SK-N-SH (cell line): ENCODE results near the gene THOC6. TPM values are rescaled to one million over a fixed set of nuclear protein-coding genes. Genes with fewer than 3 reads are reported as not detected.

Experiments
- CTCF ChIA-PET: fragments of 300-600, 350-600 bp; formaldehyde crosslinking; extraction: SDS; loops from one replicate; lab custom pipeline; 2021; lab: Yijun Ruan, JAX
- POLR2A ChIA-PET: fragments of 350-600 bp; sonication (Branson Sonifier 250); formaldehyde crosslinking; extraction: SDS; loops from one replicate; lab custom pipeline; 2020; ENCODE audit warnings: antibody characterized with exemption, inconsistent platforms; lab: Yijun Ruan, JAX
- DNase-seq: peaks from one replicate; pipeline ENCODE4 v3.0.0; 2012
- H2AFZ ChIP-seq: fragments of 200-600 bp; sonication (generic); 2 replicates; pipeline ENCODE4 v1.8.1; 2016; ENCODE audit warnings: antibody characterized with exemption, mild to moderate bottlenecking, low read depth
- H3F3A ChIP-seq: fragments of 200-600 bp; sonication (generic); replicated peaks from 2 replicates; pipeline ENCODE3; 2016; ENCODE audit warnings: antibody characterized with exemption, mild to moderate bottlenecking; ENCODE audit not compliant: insufficient read depth
- H3K27ac ChIP-seq, 2 experiments: fragments of 200-500 bp in 1 of 2; fragments of 200-600 bp in 1 of 2; sonication (Bioruptor generic) in 1 of 2; sonication (generic), shearing (Covaris generic) in 1 of 2; 2 replicates each; pipeline versions ENCODE4 v1.5.1 to v1.6.1; 2014 to 2016; ENCODE audit warnings: low read depth in 2 of 2, inconsistent platforms in 1 of 2, low read length in 1 of 2, mild to moderate bottlenecking in 1 of 2, mixed read lengths in 1 of 2
- H3K27me3 ChIP-seq: fragments of 200-600 bp; sonication (generic), shearing (Covaris generic); 2 replicates; pipeline ENCODE4 v1.6.1; 2016; ENCODE audit warnings: mixed run types; ENCODE audit not compliant: insufficient read depth
- H3K36me3 ChIP-seq, 2 experiments: fragments of 200-500 bp in 1 of 2; fragments of 200-600 bp in 1 of 2; sonication (Bioruptor generic) in 1 of 2; sonication (generic) in 1 of 2; replicated peaks in 1 of 2; 2 replicates each; pipeline versions ENCODE3 to v1.5.1; 2014 to 2016; ENCODE audit warnings: low read length in 1 of 2, mild to moderate bottlenecking in 1 of 2; ENCODE audit not compliant: insufficient read depth in 2 of 2, control insufficient read depth in 1 of 2
- H3K4me1 ChIP-seq, 2 experiments: fragments of 200-500 bp in 1 of 2; fragments of 200-600 bp in 1 of 2; sonication (Bioruptor generic) in 1 of 2; sonication (generic), shearing (Covaris generic) in 1 of 2; 2 replicates each; pipeline versions ENCODE4 v1.5.1 to v1.6.1; 2014 to 2016; ENCODE audit warnings: low read depth in 1 of 2, low read length in 1 of 2, mixed run types in 1 of 2; ENCODE audit not compliant: insufficient read depth in 2 of 2, control insufficient read depth in 1 of 2
- H3K4me2 ChIP-seq: fragments of 200-600 bp; sonication (generic), shearing (Covaris generic); 2 replicates; pipeline ENCODE4 v1.6.1; 2017; ENCODE audit warnings: mixed run types
- H3K4me3 ChIP-seq, 2 experiments: fragments of 200-500 bp in 1 of 2; fragments of 200-600 bp in 1 of 2; sonication (Bioruptor generic) in 1 of 2; sonication (generic), shearing (Covaris generic) in 1 of 2; 2 replicates each; pipeline versions ENCODE4 v1.5.1 to v1.8.1; 2014 to 2016; ENCODE audit warnings: low read depth in 2 of 2, inconsistent platforms in 1 of 2, low read length in 1 of 2, mild to moderate bottlenecking in 1 of 2, mixed read lengths in 1 of 2, moderate library complexity in 1 of 2
- H3K79me2 ChIP-seq: fragments of 200-600 bp; sonication (generic); 2 replicates; pipeline ENCODE4 v1.8.1; 2017; ENCODE audit warnings: mild to moderate bottlenecking; ENCODE audit not compliant: insufficient read depth
- H3K9ac ChIP-seq: fragments of 200-600 bp; sonication (generic); 2 replicates; pipeline ENCODE4 v1.6.1; 2017; ENCODE audit warnings: mixed run types
- H3K9me2 ChIP-seq: fragments of 200-600 bp; sonication (generic); 2 replicates; pipeline ENCODE4 v1.6.1; 2017; ENCODE audit warnings: mixed run types
- H3K9me3 ChIP-seq: fragments of 200-600 bp; sonication (generic); 2 replicates; pipeline ENCODE4 v1.6.1; 2017; ENCODE audit warnings: mixed run types, mild to moderate bottlenecking, moderate library complexity
- H4K20me1 ChIP-seq: fragments of 200-600 bp; sonication (generic); 2 replicates; pipeline ENCODE4 v1.6.1; 2017; ENCODE audit warnings: mild to moderate bottlenecking, mixed run types; ENCODE audit not compliant: insufficient read depth
- CHD2 ChIP-seq: fragments of 150-350 bp; IDR thresholded peaks from 2 replicates; pipeline ENCODE4 v1.6.1; 2018; ENCODE audit warnings: low read length; ENCODE audit not compliant: partially characterized antibody
- ELF1 ChIP-seq: IDR thresholded peaks from 2 replicates; pipeline ENCODE4 v1.4.0; 2012
- EP300 ChIP-seq, 2 experiments: IDR thresholded peaks; 2 replicates each; pipeline versions ENCODE4 v1.4.0 to v1.6.1; 2012; ENCODE audit warnings: borderline replicate concordance in 1 of 2, low read depth in 1 of 2, low read length in 1 of 2
- EZH2phosphoT487 ChIP-seq: fragments of 200-600 bp; sonication (generic); IDR thresholded peaks from 2 replicates; pipeline ENCODE4 v1.6.1; 2017; ENCODE audit warnings: low read depth, mixed run types, mild to moderate bottlenecking, antibody characterized with exemption, moderate library complexity, borderline replicate concordance
- FOSL2 ChIP-seq: IDR thresholded peaks from 2 replicates; pipeline ENCODE4 v1.4.0; 2012; ENCODE audit warnings: low read depth, mild to moderate bottlenecking, moderate library complexity, borderline replicate concordance
- FOXJ3 ChIP-seq: sonication (generic); formaldehyde crosslinking; IDR thresholded peaks from 2 replicates; pipeline ENCODE4 v1.5.1; 2020; ENCODE audit warnings: mild to moderate bottlenecking, missing genetic modification reagents
- GABPA ChIP-seq: IDR thresholded peaks from 2 replicates; pipeline ENCODE4 v1.4.0; 2012; ENCODE audit warnings: low read depth, mild to moderate bottlenecking
- GATA2 ChIP-seq: sonication (generic); formaldehyde crosslinking; IDR thresholded peaks from 2 replicates; pipeline ENCODE4 v1.5.0; 2020; ENCODE audit warnings: mild to moderate bottlenecking, missing genetic modification reagents
- IRF3 ChIP-seq: fragments of 150-350 bp; IDR thresholded peaks from 2 replicates; pipeline ENCODE4 v1.6.1; 2016; ENCODE audit warnings: mild to moderate bottlenecking, low read depth, low read length
- JUND ChIP-seq: IDR thresholded peaks from 2 replicates; pipeline ENCODE4 v1.4.0; 2012
- MAX ChIP-seq: IDR thresholded peaks from 2 replicates; pipeline ENCODE4 v1.4.0; 2012; ENCODE audit warnings: low read depth
- MEF2A ChIP-seq: IDR thresholded peaks from 2 replicates; pipeline ENCODE4 v1.4.0; 2012; ENCODE audit warnings: low read depth, borderline replicate concordance
- MXI1 ChIP-seq: IDR thresholded peaks from 2 replicates; pipeline ENCODE4 v1.6.1; 2012; ENCODE audit warnings: mild to moderate bottlenecking, low read depth, low read length, improper control_type of control experiment
- NFIC ChIP-seq: IDR thresholded peaks from 2 replicates; pipeline ENCODE4 v1.4.0; 2012; ENCODE audit warnings: borderline replicate concordance
- NRF1 ChIP-seq: IDR thresholded peaks from 2 replicates; pipeline ENCODE4 v1.6.1; 2012; ENCODE audit warnings: low read depth, mild to moderate bottlenecking, low read length
- PBX3 ChIP-seq: IDR thresholded peaks from 2 replicates; pipeline ENCODE4; 2012
- POLR2AphosphoS5 ChIP-seq: IDR thresholded peaks from 2 replicates; pipeline ENCODE4 v1.6.1; 2012; ENCODE audit warnings: low read depth, low read length
- RAD21 ChIP-seq: IDR thresholded peaks from 2 replicates; pipeline ENCODE4 v1.6.1; 2012; ENCODE audit warnings: mild to moderate bottlenecking, low read length
- RCOR1 ChIP-seq: fragments of 150-350 bp; IDR thresholded peaks from 2 replicates; pipeline ENCODE4 v1.6.1; 2017; ENCODE audit warnings: antibody characterized with exemption, low read length
- REST ChIP-seq: IDR thresholded peaks from 2 replicates; pipeline ENCODE4 v1.6.1; 2012; ENCODE audit warnings: mild to moderate bottlenecking, low read depth, low read length, moderate library complexity
- RFX5 ChIP-seq: IDR thresholded peaks from 2 replicates; pipeline ENCODE4 v1.6.1; 2012; ENCODE audit warnings: mild to moderate bottlenecking, improper control_type of control experiment, low read length
- RXRA ChIP-seq: IDR thresholded peaks from 2 replicates; pipeline ENCODE4 v1.4.0; 2012; ENCODE audit warnings: low read depth, mild to moderate bottlenecking, borderline replicate concordance
- SIN3A ChIP-seq: IDR thresholded peaks from 2 replicates; pipeline ENCODE4 v1.6.1; 2012; ENCODE audit warnings: low read depth, mild to moderate bottlenecking, low read length, moderate library complexity, borderline replicate concordance
- SMC3 ChIP-seq: IDR thresholded peaks from 2 replicates; pipeline ENCODE4 v1.6.1; 2012; ENCODE audit warnings: low read depth, low read length, improper control_type of control experiment
- TAF1 ChIP-seq: IDR thresholded peaks from 2 replicates; pipeline ENCODE4 v1.6.1; 2012; ENCODE audit warnings: low read depth, mild to moderate bottlenecking, low read length, moderate library complexity, borderline replicate concordance
- TCF12 ChIP-seq: IDR thresholded peaks from 2 replicates; pipeline ENCODE4 v1.4.0; 2012
- TEAD4 ChIP-seq: IDR thresholded peaks from 2 replicates; pipeline ENCODE4 v1.4.0; 2012; ENCODE audit warnings: mild to moderate bottlenecking, borderline replicate concordance; ENCODE audit not compliant: insufficient read depth
- USF1 ChIP-seq: IDR thresholded peaks from 2 replicates; pipeline ENCODE4 v1.4.0; 2012; ENCODE audit warnings: low read depth, borderline replicate concordance
- WGBS: methylation state at CpG from one replicate; pipeline ENCODE4 v1.1.6; 2017; ENCODE audit warnings: low lambda C conversion rate; 5-methylcytosine and 5-hydroxymethylcytosine counted together
- polyA plus RNA-seq, 3 experiments: library from polyadenylated mRNA; depleted of rRNA; stranded (reverse); fragments of >200 nt; gene quantifications; 2 replicates each; pipeline ENCODE4 v1.2.3, GENCODE V29; 2012

THOC6 gene
- polyA plus RNA-seq, 1 of the 3 experiments (the other 2 are of a cell fraction): 37.7 TPM

GRCh38 chr16:3021449-3022207 is 2.2 kb upstream of the THOC6 start:
- H3K27ac ChIP-seq: peak overlapping the region; percentile 87 to 99
- H3F3A ChIP-seq: peaks cover 43% of the 10 kb centered on the region
- H3K9ac ChIP-seq: peak overlapping the region; percentile 100
- H3K79me2 ChIP-seq: peaks cover 11% of the 10 kb centered on the region; the same call in 1 of the 2 replicates
- H2AFZ ChIP-seq: no peak overlapping the region
- peaks cover 8 to 33% of the 10 kb centered on the region in 2 experiments; a peak in 3 of 4 replicates for H3K4me1 ChIP-seq
- H4K20me1 ChIP-seq: peaks cover 8% of the 10 kb centered on the region
- peak overlapping the region; percentile 80 to 88 for H3K4me3 ChIP-seq
- CTCF ChIA-PET: interaction anchor here (0.9 to 8.5 kb wide), 7 partner anchors 10 to 126 kb away, joined by 3 to 111 read pairs (median 3); no protein-coding TSS in a partner anchor
- H3K9me2 ChIP-seq: no peaks in the 10 kb centered on the region
- peak overlapping the region; percentile 99 for H3K4me2 ChIP-seq
- peaks cover 14 to 16% of the 10 kb centered on the region in 2 experiments for H3K36me3 ChIP-seq
- WGBS: 11% methylated on average over 24 of the region's 25 CpGs
- H3K9me3 ChIP-seq: no peaks in the 10 kb centered on the region
- POLR2A ChIA-PET: no interaction called here
- H3K27me3 ChIP-seq: no peaks in the 10 kb centered on the region
- DNase-seq: peak; percentile 86
- TF ChIP-seq GABPA (no peak), RXRA (peak; percentile 89), SIN3A (no peak), MAX (0 out of 2 replicates have a peak, but pooled peaks have one; percentile 61), RAD21 (no peak), GATA2 (CRISPR knock-in tag) (no peak), PBX3 (no peak; the same call in none of the 2 replicates), FOSL2 (peak; percentile 95), RCOR1 (no peak), EZH2phosphoT487 (no peak), EP300 (IDR thresholded peaks at IDR 0.05; ENCODE audit: borderline replicate concordance in 1 of 2, low read depth in 1 of 2, low read length in 1 of 2) (peak in 1 of 2 experiments; percentile 85; a peak in 1 of 4 replicates), REST (no peak), MXI1 (no peak; the same call in 1 of the 2 replicates), NFIC (peak; percentile 91), IRF3 (no peak), TCF12 (peak; percentile 82), CHD2 (no peak), RFX5 (no peak), NRF1 (no peak), POLR2AphosphoS5 (0 out of 2 replicates have a peak, but pooled peaks have one; percentile 10), TEAD4 (peak; percentile 64; the same call in 1 of the 2 replicates), MEF2A (peak; percentile 45; the same call in 1 of the 2 replicates), TAF1 (peak; percentile 67; the same call in 1 of the 2 replicates), ELF1 (no peak), SMC3 (no peak), FOXJ3 (CRISPR knock-in tag) (no peak), USF1 (no peak), JUND (peak; percentile 79)
